GOT3 (cell line): ENCODE data around the gene AHSP.
"Not testable (repeated sequence)": the region's sequence is repeated elsewhere in the genome, so short reads cannot be mapped to it uniquely, and the experiment has no call there.

ENCODE experiments used
- DNase-seq: peaks from one replicate; lab custom pipeline; 2025; ENCODE audit warnings: mixed read lengths; lab: John Stamatoyannopoulos, UW

AHSP gene

GRCh38 chr16:31531096-31531495 is 3.4 kb downstream of the AHSP start:
- no peak for DNase-seq

- DNase-seq: no peak
These were observed 4.4 kb downstream of the AHSP start for GRCh38 chr16:31532120-31532519.

- no peak for DNase-seq
These were observed 5.2 kb downstream of the AHSP start for GRCh38 chr16:31532896-31533295.

GRCh38 chr16:31535737-31536136 is 8.0 kb downstream of the AHSP start:
- no peak for DNase-seq

GRCh38 chr16:31536804-31537361 is 9.2 kb downstream of the AHSP start:
- no peak for DNase-seq

- no peak for DNase-seq
These were observed 9.9 kb downstream of the AHSP start for GRCh38 chr16:31537362-31538242.

GRCh38 chr16:31538243-31538598 is 10.5 kb downstream of the AHSP start:
- not testable (repeated sequence) for DNase-seq

GRCh38 chr16:31539762-31540161 is 12.1 kb downstream of the AHSP start:
- not testable (repeated sequence) for DNase-seq

- DNase-seq: no peak
These were observed 15.1 kb downstream of the AHSP start for GRCh38 chr16:31542763-31543162.

- no peak for DNase-seq
These were observed 33.9 kb downstream of the AHSP start for GRCh38 chr16:31561426-31562233.

- no peak for DNase-seq
These were observed 41.1 kb downstream of the AHSP start for GRCh38 chr16:31568577-31569359.

GRCh38 chr16:31569360-31569717 is 41.6 kb downstream of the AHSP start:
- DNase-seq: no peak

GRCh38 chr16:31572821-31573220 is 45.1 kb downstream of the AHSP start:
- no peak for DNase-seq

- not testable (repeated sequence) for DNase-seq
These were observed 46.5 kb downstream of the AHSP start for GRCh38 chr16:31574159-31574558.

GRCh38 chr16:31577411-31577810 is 49.7 kb downstream of the AHSP start:
- no peak for DNase-seq
